ENCODE measurements around the gene NINJ1. TPM values are rescaled to one million over a fixed set of nuclear protein-coding genes. Genes with fewer than 3 reads are reported as not detected.

The NINJ1 gene
- total and polyA plus RNA-seq, 2 of the 13 experiments (the other 11 are each of a cell fraction or from before 2014, with no cell fraction given), result 81.2 to 92.1 TPM

GRCh38 chr9:93098236-93098946 lies 35.7 kb downstream of the NINJ1 start (continued):
- TF ChIP-seq ZNF503 (CRISPR knock-in tag; IDR thresholded peaks at IDR 0.05), result no peak
- no peak for TF ChIP-seq ATM (IDR thresholded peaks at IDR 0.05; ENCODE audit: borderline replicate concordance)
- TF ChIP-seq, protein P1, sequence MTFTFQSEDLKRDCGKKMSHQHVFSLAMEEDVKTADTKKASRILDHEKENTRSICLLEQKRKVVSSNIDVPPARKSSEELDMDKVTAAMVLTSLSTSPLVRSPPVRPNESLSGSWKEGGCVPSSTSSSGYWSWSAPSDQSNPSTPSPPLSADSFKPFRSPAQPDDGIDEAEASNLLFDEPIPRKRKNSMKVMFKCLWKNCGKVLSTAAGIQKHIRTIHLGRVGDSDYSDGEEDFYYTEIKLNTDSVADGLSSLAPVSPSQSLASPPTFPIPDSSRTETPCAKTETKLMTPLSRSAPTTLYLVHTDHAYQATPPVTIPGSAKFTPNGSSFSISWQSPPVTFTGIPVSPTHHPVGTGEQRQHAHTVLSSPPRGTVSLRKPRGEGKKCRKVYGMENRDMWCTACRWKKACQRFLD (CRISPR knock-in tag; IDR thresholded peaks at IDR 0.05; ENCODE audit: borderline replicate concordance), result no peak
- TF ChIP-seq ZFP90 (CRISPR knock-in tag; IDR thresholded peaks at IDR 0.05; ENCODE audit: borderline replicate concordance), result no peak
- TF ChIP-seq MYC (CRISPR knock-in tag; IDR thresholded peaks at IDR 0.05; ENCODE audit: borderline replicate concordance), result peak; percentile 41; the same call in 1 of the 2 replicates
- no peak for TF ChIP-seq ZNF230 (CRISPR knock-in tag; IDR thresholded peaks at IDR 0.05)
- TF ChIP-seq ZBTB3 (CRISPR knock-in tag; IDR thresholded peaks at IDR 0.05; ENCODE audit: borderline replicate concordance, low read depth), result no peak
- TF ChIP-seq FLYWCH1 (CRISPR knock-in tag; IDR thresholded peaks at IDR 0.05), result no peak
- no peak for TF ChIP-seq DZIP1 (CRISPR knock-in tag; IDR thresholded peaks at IDR 0.05)
- TF ChIP-seq HNF4A (CRISPR knock-in tag; IDR thresholded peaks at IDR 0.05), result no peak
- TF ChIP-seq ZNF446 (CRISPR knock-in tag; IDR thresholded peaks at IDR 0.05), result no peak
- no peak for TF ChIP-seq KAT2B (IDR thresholded peaks at IDR 0.05; ENCODE audit: borderline replicate concordance, low read depth, low read length)
- TF ChIP-seq, protein P2, sequence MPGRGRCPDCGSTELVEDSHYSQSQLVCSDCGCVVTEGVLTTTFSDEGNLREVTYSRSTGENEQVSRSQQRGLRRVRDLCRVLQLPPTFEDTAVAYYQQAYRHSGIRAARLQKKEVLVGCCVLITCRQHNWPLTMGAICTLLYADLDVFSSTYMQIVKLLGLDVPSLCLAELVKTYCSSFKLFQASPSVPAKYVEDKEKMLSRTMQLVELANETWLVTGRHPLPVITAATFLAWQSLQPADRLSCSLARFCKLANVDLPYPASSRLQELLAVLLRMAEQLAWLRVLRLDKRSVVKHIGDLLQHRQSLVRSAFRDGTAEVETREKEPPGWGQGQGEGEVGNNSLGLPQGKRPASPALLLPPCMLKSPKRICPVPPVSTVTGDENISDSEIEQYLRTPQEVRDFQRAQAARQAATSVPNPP (CRISPR knock-in tag; IDR thresholded peaks at IDR 0.05), result no peak
- TF ChIP-seq CHD2 (IDR thresholded peaks at IDR 0.05; ENCODE audit: low read depth, low read length), result no peak
- TF ChIP-seq ZKSCAN8 (CRISPR knock-in tag; IDR thresholded peaks at IDR 0.05; ENCODE audit: borderline replicate concordance), result no peak
- no peak for TF ChIP-seq THAP7 (CRISPR knock-in tag; IDR thresholded peaks at IDR 0.05)
- TF ChIP-seq, protein P3, sequence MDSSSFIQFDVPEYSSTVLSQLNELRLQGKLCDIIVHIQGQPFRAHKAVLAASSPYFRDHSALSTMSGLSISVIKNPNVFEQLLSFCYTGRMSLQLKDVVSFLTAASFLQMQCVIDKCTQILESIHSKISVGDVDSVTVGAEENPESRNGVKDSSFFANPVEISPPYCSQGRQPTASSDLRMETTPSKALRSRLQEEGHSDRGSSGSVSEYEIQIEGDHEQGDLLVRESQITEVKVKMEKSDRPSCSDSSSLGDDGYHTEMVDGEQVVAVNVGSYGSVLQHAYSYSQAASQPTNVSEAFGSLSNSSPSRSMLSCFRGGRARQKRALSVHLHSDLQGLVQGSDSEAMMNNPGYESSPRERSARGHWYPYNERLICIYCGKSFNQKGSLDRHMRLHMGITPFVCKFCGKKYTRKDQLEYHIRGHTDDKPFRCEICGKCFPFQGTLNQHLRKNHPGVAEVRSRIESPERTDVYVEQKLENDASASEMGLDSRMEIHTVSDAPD (CRISPR knock-in tag; IDR thresholded peaks at IDR 0.05), result peak; percentile 49; the same call in 1 of the 2 replicates
